ENCODE data around the gene MFSD12. TPM values are rescaled to one million over a fixed set of nuclear protein-coding genes. Genes with fewer than 3 reads are reported as not detected.

MFSD12 gene
- polyA plus RNA-seq, 1 donor from 2014 or later = 38.5 TPM

GRCh38 chr19:3544058-3544376 is 13.4 kb downstream of the MFSD12 start:
- Histone ChIP-seq H3K79me2 (replicated peaks; ENCODE audit: insufficient read depth, low read length) (no peaks in the 10 kb centered on the region), H3K4me3 (ENCODE audit: low read length) (no peak overlapping the region), H3K36me3 (ENCODE audit: insufficient read depth, low read length) (no peaks in the 10 kb centered on the region), H4K20me1 (ENCODE audit: insufficient read depth) (no peaks in the 10 kb centered on the region), H3K27ac (ENCODE audit: low read length) (no peak overlapping the region), H2AFZ (ENCODE audit: low read depth, low read length) (no peak overlapping the region), H3K27me3 (ENCODE audit: insufficient read depth, low read depth, low read length) (no peaks in the 10 kb centered on the region), H3K4me2 (ENCODE audit: low read length) (no peak overlapping the region), H3F3A (ENCODE audit: insufficient read depth, low read length, poor library complexity, severe bottlenecking) (no peaks in the 10 kb centered on the region), H3K9me2 (ENCODE audit: insufficient read depth, low read length) (no peaks in the 10 kb centered on the region), H3K9ac (ENCODE audit: low read length) (no peak overlapping the region), H3K9me3 (ENCODE audit: low read length) (no peaks in the 10 kb centered on the region)
- no peak for TF ChIP-seq CTCF (IDR thresholded peaks at IDR 0.05; ENCODE audit: poor library complexity, severe bottlenecking)
- no peak for TF ChIP-seq RAD21 (conservative IDR thresholded peaks at IDR 0.05)
- no peak for TF ChIP-seq POLR2AphosphoS5 (IDR thresholded peaks at IDR 0.05)
- TF ChIP-seq EZH2 (IDR thresholded peaks at IDR 0.05; ENCODE audit: borderline replicate concordance, insufficient read depth, low read length, poor library complexity, severe bottlenecking) = no peak
- no peak for TF ChIP-seq MXI1 (conservative IDR thresholded peaks at IDR 0.05; ENCODE audit: poor library complexity, severe bottlenecking)
- TF ChIP-seq TAF1 (IDR thresholded peaks at IDR 0.05; ENCODE audit: low read depth) = no peak
- TF ChIP-seq EP300 (conservative IDR thresholded peaks at IDR 0.05; ENCODE audit: poor library complexity, severe bottlenecking) = no peak
- no peak for TF ChIP-seq REST (IDR thresholded peaks at IDR 0.05; ENCODE audit: borderline replicate concordance)
- no peak for TF ChIP-seq SMC3 (conservative IDR thresholded peaks at IDR 0.05; ENCODE audit: poor library complexity)

- Histone ChIP-seq H3K36me3 (ENCODE audit: insufficient read depth, low read length) (no peaks in the 10 kb centered on the region), H3F3A (ENCODE audit: insufficient read depth, low read length, poor library complexity, severe bottlenecking) (no peaks in the 10 kb centered on the region), H3K79me2 (replicated peaks; ENCODE audit: insufficient read depth, low read length) (no peaks in the 10 kb centered on the region), H4K20me1 (ENCODE audit: insufficient read depth) (no peaks in the 10 kb centered on the region), H3K27ac (ENCODE audit: low read length) (no peak overlapping the region), H3K9ac (ENCODE audit: low read length) (no peak overlapping the region), H2AFZ (ENCODE audit: low read depth, low read length) (no peak overlapping the region), H3K9me3 (ENCODE audit: low read length) (no peaks in the 10 kb centered on the region), H3K9me2 (ENCODE audit: insufficient read depth, low read length) (no peaks in the 10 kb centered on the region), H3K27me3 (ENCODE audit: insufficient read depth, low read depth, low read length) (no peaks in the 10 kb centered on the region), H3K4me2 (ENCODE audit: low read length) (no peak overlapping the region), H3K4me3 (ENCODE audit: low read length) (no peak overlapping the region)
- TF ChIP-seq TAF1 (IDR thresholded peaks at IDR 0.05; ENCODE audit: low read depth) (no peak), REST (IDR thresholded peaks at IDR 0.05; ENCODE audit: borderline replicate concordance) (no peak), MXI1 (conservative IDR thresholded peaks at IDR 0.05; ENCODE audit: poor library complexity, severe bottlenecking) (no peak), EZH2 (IDR thresholded peaks at IDR 0.05; ENCODE audit: borderline replicate concordance, insufficient read depth, low read length, poor library complexity, severe bottlenecking) (no peak), SMC3 (conservative IDR thresholded peaks at IDR 0.05; ENCODE audit: poor library complexity) (no peak), POLR2AphosphoS5 (IDR thresholded peaks at IDR 0.05) (no peak), CTCF (IDR thresholded peaks at IDR 0.05; ENCODE audit: poor library complexity, severe bottlenecking) (no peak), EP300 (conservative IDR thresholded peaks at IDR 0.05; ENCODE audit: poor library complexity, severe bottlenecking) (no peak), RAD21 (conservative IDR thresholded peaks at IDR 0.05) (no peak)
These were observed 14.0 kb downstream of the MFSD12 start for GRCh38 chr19:3543150-3544057.
